Progenitor cell of endocrine pancreas (in vitro differentiated cells): ENCODE results near the gene SUPT3H. TPM values are rescaled to one million over a fixed set of nuclear protein-coding genes. Genes with fewer than 3 reads are reported as not detected.

Experiments
- DNase-seq: peaks from one replicate; pipeline ENCODE4 v3.0.0; 2021; ENCODE audit warnings: low spot score; ENCODE audit not compliant: unreplicated experiment
- H3K27ac Mint-ChIP-seq: 2 replicates; pipeline ENCODE4 v1.8.0; 2021; ENCODE audit warnings: mild to moderate bottlenecking, moderate library complexity, mixed read lengths
- H3K27me3 Mint-ChIP-seq: 2 replicates; pipeline ENCODE4 v1.8.0; 2021; ENCODE audit warnings: mixed read lengths
- H3K36me3 Mint-ChIP-seq: 2 replicates; pipeline ENCODE4 v1.8.0; 2022; ENCODE audit warnings: mixed read lengths; ENCODE audit not compliant: insufficient read depth
- H3K4me1 Mint-ChIP-seq: 2 replicates; pipeline ENCODE4 v1.8.0; 2021; ENCODE audit warnings: low read depth, mixed read lengths
- H3K4me3 Mint-ChIP-seq: 2 replicates; pipeline ENCODE4 v1.8.0; 2021; ENCODE audit warnings: low read depth, mild to moderate bottlenecking, moderate library complexity, mixed read lengths
- H3K9me3 Mint-ChIP-seq: 2 replicates; pipeline ENCODE4 v1.8.0; 2021; ENCODE audit warnings: low read depth, mixed read lengths
- CTCF ChIP-seq: fragments of 200-600 bp; sonication (generic); IDR thresholded peaks from one replicate; pipeline ENCODE4 v1.5.0; 2021; ENCODE audit warnings: antibody characterized with exemption, mild to moderate bottlenecking; ENCODE audit not compliant: unreplicated experiment
- total RNA-seq: library from RNA; stranded (reverse); gene quantifications from 2 replicates; pipeline ENCODE4 v1.2.1, GENCODE V29; 2021

SUPT3H gene
- total RNA-seq, 1 donor from 2014 or later, result 40.5 TPM

GRCh38 chr6:45021676-45022075, 356.1 kb downstream of the SUPT3H start:
- H3K36me3 Mint-ChIP-seq, result peaks cover 8% of the 10 kb centered on the region
- no peak for DNase-seq
- no peak overlapping the region for H3K27ac Mint-ChIP-seq
- H3K4me1 Mint-ChIP-seq, result no peaks in the 10 kb centered on the region
- H3K9me3 Mint-ChIP-seq, result peaks cover 13% of the 10 kb centered on the region
- no peaks in the 10 kb centered on the region for H3K27me3 Mint-ChIP-seq
- no peak overlapping the region for H3K4me3 Mint-ChIP-seq
- TF ChIP-seq CTCF, result no peak

GRCh38 chr6:45012687-45013086, 365.0 kb downstream of the SUPT3H start:
- Mint-ChIP-seq H3K4me1 (no peaks in the 10 kb centered on the region), H3K36me3 (peaks cover 11% of the 10 kb centered on the region), H3K4me3 (no peak overlapping the region), H3K27me3 (no peaks in the 10 kb centered on the region), H3K9me3 (peaks cover 7% of the 10 kb centered on the region), H3K27ac (no peak overlapping the region)
- DNase-seq, result no peak
- no peak for TF ChIP-seq CTCF

- no peaks in the 10 kb centered on the region for H3K27me3 Mint-ChIP-seq
- peaks cover 7% of the 10 kb centered on the region for H3K9me3 Mint-ChIP-seq
- no peak overlapping the region for H3K4me3 Mint-ChIP-seq
- DNase-seq, result no peak
- no peak overlapping the region for H3K27ac Mint-ChIP-seq
- no peak for TF ChIP-seq CTCF
- no peaks in the 10 kb centered on the region for H3K4me1 Mint-ChIP-seq
- H3K36me3 Mint-ChIP-seq, result peaks cover 13% of the 10 kb centered on the region
Observed at GRCh38 chr6:45009576-45009975, 368.2 kb downstream of the SUPT3H start.

GRCh38 chr6:45006893-45007292, 370.8 kb downstream of the SUPT3H start:
- Mint-ChIP-seq H3K4me3 (no peak overlapping the region), H3K36me3 (peaks cover 9% of the 10 kb centered on the region), H3K27me3 (no peaks in the 10 kb centered on the region), H3K4me1 (no peaks in the 10 kb centered on the region), H3K27ac (no peak overlapping the region), H3K9me3 (peaks cover 5% of the 10 kb centered on the region)
- no peak for DNase-seq
- no peak for TF ChIP-seq CTCF

- Mint-ChIP-seq H3K9me3 (no peaks in the 10 kb centered on the region), H3K27me3 (no peaks in the 10 kb centered on the region), H3K36me3 (peaks cover 3% of the 10 kb centered on the region), H3K27ac (no peak overlapping the region), H3K4me3 (no peak overlapping the region), H3K4me1 (no peaks in the 10 kb centered on the region)
- no peak for DNase-seq
- TF ChIP-seq CTCF, result no peak
Observed at GRCh38 chr6:45003961-45004360, 373.8 kb downstream of the SUPT3H start.
